Measurements from ENCODE around the gene LSAMP. TPM values are rescaled to one million over a fixed set of nuclear protein-coding genes. Genes with fewer than 3 reads are reported as not detected.
"Not testable (repeated sequence)": the region's sequence is repeated elsewhere in the genome, so short reads cannot be mapped to it uniquely, and the experiment has no call there.

LSAMP gene
- total and polyA plus RNA-seq, 4 experiments from 2014 or later = not detected

DNA sequence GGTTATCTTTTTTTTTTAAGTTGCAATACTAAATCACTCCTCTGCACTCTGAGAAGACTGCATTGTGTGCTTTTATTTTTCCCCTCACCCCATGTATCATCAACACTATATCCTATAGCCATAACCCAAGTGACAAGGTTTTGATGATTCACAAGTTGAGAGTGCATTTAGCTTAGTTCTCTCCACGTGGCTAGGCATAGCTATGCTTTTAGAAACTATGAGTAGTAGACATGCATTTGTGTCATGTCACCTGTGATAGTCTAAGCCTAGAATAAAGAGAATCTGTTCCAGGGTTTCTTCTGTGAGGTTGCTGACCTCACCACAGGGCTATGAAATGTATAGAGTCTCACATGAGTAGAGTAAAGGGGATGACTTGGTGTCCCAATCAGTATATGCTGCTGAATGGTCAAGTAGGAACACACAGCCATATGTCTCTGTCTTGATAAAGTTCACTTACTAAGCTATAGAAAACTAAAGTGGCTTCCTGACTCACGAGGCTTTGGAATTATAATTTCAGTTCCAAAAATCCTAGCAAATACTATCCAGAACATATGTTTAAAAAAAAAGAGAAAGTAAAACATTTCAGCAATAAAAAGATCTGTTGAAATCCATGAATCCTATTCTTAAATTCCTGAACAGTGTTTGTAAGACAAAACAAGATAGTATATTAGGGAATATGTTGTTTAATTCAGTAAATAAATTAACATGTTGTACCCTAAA lies 206.3 kb downstream of the LSAMP start:
- Mint-ChIP-seq H3K4me3 (no peak overlapping the region), H3K27ac (no peak overlapping the region), H3K9me3 (no peaks in the 10 kb centered on the region), H3K4me1 (no peaks in the 10 kb centered on the region), H3K36me3 (no peaks in the 10 kb centered on the region), H3K27me3 (no peaks in the 10 kb centered on the region)
- Histone ChIP-seq H3K4me1 (ENCODE audit: insufficient read depth, low read length) (no peaks in the 10 kb centered on the region), H3K4me3 (ENCODE audit: low read length in 2 of 2) (no peak overlapping the region), H3K9me3 (ENCODE audit: control insufficient read depth in 1 of 2, low read length in 2 of 2) (no peaks in the 10 kb centered on the region), H3K27me3 (ENCODE audit: insufficient read depth, low read length) (no peaks in the 10 kb centered on the region), H3K27ac (ENCODE audit: low read depth, low read length) (no peak overlapping the region), H3K36me3 (ENCODE audit: insufficient read depth, low read length) (no peaks in the 10 kb centered on the region)
- DNase-seq = no peak
- intact Hi-C loops (cut with micrococcal nuclease) = no loop called here
- POLR2A ChIA-PET (ENCODE audit: partially characterized antibody) = no interaction called here
- CTCF ChIA-PET (ENCODE audit: partially characterized antibody) = no interaction called here

DNA sequence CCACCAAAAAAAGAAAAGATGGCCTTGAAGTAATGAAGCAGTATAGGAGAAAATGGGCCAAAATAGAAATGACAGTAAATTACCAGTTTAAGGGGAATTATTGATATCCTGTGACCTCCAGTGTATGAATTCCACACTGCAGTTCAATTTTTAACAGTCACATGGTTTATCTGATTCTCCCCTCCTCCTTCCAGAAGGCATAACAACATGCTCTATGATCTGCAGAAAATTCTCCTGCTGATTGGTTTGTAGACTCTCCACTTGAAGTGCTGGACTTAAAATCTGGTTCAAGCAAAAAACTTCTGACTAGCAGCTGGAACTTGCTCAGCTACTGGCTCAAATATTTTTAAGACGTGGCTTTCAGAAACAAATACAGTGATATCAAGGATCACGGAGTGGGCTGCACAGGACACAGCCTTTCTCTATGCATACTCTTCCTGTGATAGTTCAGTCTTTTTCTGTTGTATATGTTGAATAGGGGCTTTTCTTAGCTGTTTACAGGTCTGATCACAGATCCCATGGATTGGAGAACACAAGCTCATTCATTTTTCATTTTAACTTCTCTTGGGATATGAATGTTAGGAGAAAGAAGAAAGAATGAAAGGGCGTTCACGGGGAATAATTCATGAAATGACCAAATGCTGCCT lies 211.5 kb downstream of the LSAMP start:
- POLR2A ChIA-PET (ENCODE audit: partially characterized antibody) = no interaction called here
- no peaks in the 10 kb centered on the region for H3K9me3 ChIP-seq (ENCODE audit: control insufficient read depth in 1 of 2, low read length in 2 of 2)
- no peaks in the 10 kb centered on the region for H3K4me1 ChIP-seq (ENCODE audit: insufficient read depth, low read length)
- no peaks in the 10 kb centered on the region for H3K36me3 ChIP-seq (ENCODE audit: insufficient read depth, low read length)
- Mint-ChIP-seq H3K27me3 (no peaks in the 10 kb centered on the region), H3K36me3 (no peaks in the 10 kb centered on the region), H3K4me3 (no peak overlapping the region), H3K4me1 (no peaks in the 10 kb centered on the region), H3K27ac (no peak overlapping the region), H3K9me3 (peaks cover 0 to 3% (median 0%) of the 10 kb centered on the region in 8 donors)
- H3K4me3 ChIP-seq (ENCODE audit: low read length in 2 of 2) = no peak overlapping the region
- H3K27ac ChIP-seq (ENCODE audit: low read depth, low read length) = no peak overlapping the region
- intact Hi-C loops (cut with micrococcal nuclease) = no loop called here
- no peak for DNase-seq
- CTCF ChIA-PET (ENCODE audit: partially characterized antibody) = no interaction called here
- H3K27me3 ChIP-seq (ENCODE audit: insufficient read depth, low read length) = no peaks in the 10 kb centered on the region

DNA sequence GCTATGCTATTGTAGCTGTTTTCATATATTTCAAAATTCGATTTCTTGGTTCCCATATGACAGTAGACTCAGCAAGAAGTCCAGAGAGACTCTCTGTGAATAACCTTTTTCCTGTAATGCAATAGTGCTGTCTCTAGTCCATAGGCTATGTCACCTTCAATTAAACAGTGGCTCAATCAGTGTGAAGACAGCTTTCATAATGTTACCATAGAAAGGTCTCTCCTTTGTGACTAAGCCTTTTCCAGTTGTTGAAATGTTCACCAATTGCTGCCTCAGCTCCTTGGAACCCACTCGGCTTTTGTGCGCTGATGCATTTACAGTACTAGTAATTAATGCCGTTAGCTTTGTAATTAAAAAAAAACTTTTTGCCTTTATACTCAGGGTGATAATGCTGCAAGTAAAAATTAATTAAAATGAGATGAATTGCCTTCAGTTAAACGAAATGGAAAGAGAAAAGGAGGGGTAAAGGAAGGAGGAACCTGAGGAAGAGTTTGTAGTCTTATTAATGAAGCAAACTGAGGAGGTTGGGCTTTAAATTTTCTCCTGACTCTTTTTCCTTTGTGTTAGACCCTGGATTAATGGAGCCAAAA lies 214.8 kb downstream of the LSAMP start:
- Histone ChIP-seq H3K36me3 (ENCODE audit: insufficient read depth, low read length) (no peaks in the 10 kb centered on the region), H3K27ac (ENCODE audit: low read depth, low read length) (no peak overlapping the region), H3K27me3 (ENCODE audit: insufficient read depth, low read length) (no peaks in the 10 kb centered on the region), H3K4me3 (ENCODE audit: low read length in 2 of 2) (no peak overlapping the region), H3K9me3 (ENCODE audit: control insufficient read depth in 1 of 2, low read length in 2 of 2) (no peaks in the 10 kb centered on the region), H3K4me1 (ENCODE audit: insufficient read depth, low read length) (no peaks in the 10 kb centered on the region)
- intact Hi-C loops (cut with micrococcal nuclease) = no loop called here
- Mint-ChIP-seq H3K27me3 (no peaks in the 10 kb centered on the region), H3K36me3 (no peaks in the 10 kb centered on the region), H3K4me1 (no peaks in the 10 kb centered on the region), H3K9me3 (peaks cover 0 to 6% (median 2%) of the 10 kb centered on the region in 8 donors), H3K4me3 (no peak overlapping the region), H3K27ac (no peak overlapping the region)
- ChIA-PET POLR2A (ENCODE audit: partially characterized antibody) (no interaction called here), CTCF (ENCODE audit: partially characterized antibody) (no interaction called here)
- no peak for DNase-seq

DNA sequence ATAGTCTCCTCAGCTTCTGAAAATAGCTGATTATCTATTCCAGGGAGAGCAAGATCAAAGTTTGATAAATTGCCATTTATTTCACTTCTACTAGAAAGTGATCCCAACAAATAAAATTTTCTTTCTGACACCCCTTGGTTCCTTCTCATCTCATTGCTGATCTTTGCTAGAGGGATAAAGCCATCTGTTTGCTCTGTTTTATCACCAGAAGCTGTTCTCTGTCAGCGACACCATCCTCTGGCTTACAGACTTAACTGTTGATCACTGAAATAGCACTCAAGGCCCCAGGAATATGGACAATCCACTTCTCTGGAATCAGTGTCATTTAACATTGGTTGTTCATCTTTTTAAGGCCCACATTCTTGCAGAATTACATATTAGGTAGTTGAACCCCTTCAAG lies 219.0 kb downstream of the LSAMP start:
- Mint-ChIP-seq H3K4me1 (no peaks in the 10 kb centered on the region), H3K27me3 (no peaks in the 10 kb centered on the region), H3K4me3 (no peak overlapping the region), H3K9me3 (peaks cover 0 to 6% (median 1%) of the 10 kb centered on the region in 8 donors), H3K27ac (no peak overlapping the region), H3K36me3 (no peaks in the 10 kb centered on the region)
- no peaks in the 10 kb centered on the region for H3K4me1 ChIP-seq (ENCODE audit: insufficient read depth, low read length)
- no peaks in the 10 kb centered on the region for H3K27me3 ChIP-seq (ENCODE audit: insufficient read depth, low read length)
- ChIA-PET CTCF (ENCODE audit: partially characterized antibody) (interaction anchor here (0.9 kb wide), 1 partner anchor 25 kb away, joined by 3 read pairs; no protein-coding TSS in a partner anchor), POLR2A (ENCODE audit: partially characterized antibody) (no interaction called here)
- H3K36me3 ChIP-seq (ENCODE audit: insufficient read depth, low read length) = no peaks in the 10 kb centered on the region
- intact Hi-C loops (cut with micrococcal nuclease) = no loop called here
- no peaks in the 10 kb centered on the region for H3K9me3 ChIP-seq (ENCODE audit: control insufficient read depth in 1 of 2, low read length in 2 of 2)
- DNase-seq = no peak
- H3K27ac ChIP-seq (ENCODE audit: low read depth, low read length) = no peak overlapping the region
- H3K4me3 ChIP-seq (ENCODE audit: low read length in 2 of 2) = no peak overlapping the region

DNA sequence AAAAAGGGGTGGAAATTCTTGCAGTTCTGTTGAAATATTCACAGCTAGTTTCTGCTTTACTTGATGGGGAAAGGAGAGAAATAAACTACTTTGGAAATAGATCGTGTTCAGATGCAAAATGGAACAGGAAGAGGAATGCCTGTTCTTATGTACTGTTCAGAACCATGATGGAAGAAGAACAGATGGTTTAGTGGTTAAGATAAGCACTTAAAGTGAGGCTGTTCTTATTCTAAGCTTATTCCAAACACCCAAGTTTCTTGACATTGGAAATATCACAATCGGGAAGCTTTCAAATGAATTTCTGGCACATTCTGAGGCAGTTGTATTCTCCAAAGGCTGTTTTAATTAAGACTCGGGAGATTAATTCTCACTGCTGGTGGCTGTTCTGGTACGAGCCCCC lies 228.5 kb downstream of the LSAMP start:
- Mint-ChIP-seq H3K4me1 (no peaks in the 10 kb centered on the region), H3K27ac (no peak overlapping the region), H3K36me3 (no peaks in the 10 kb centered on the region), H3K27me3 (no peaks in the 10 kb centered on the region), H3K4me3 (no peak overlapping the region), H3K9me3 (peaks cover 0 to 10% (median under 1%) of the 10 kb centered on the region in 8 donors)
- no peak overlapping the region for H3K27ac ChIP-seq (ENCODE audit: low read depth, low read length)
- DNase-seq = no peak
- H3K9me3 ChIP-seq (ENCODE audit: control insufficient read depth in 1 of 2, low read length in 2 of 2) = no peaks in the 10 kb centered on the region
- intact Hi-C loops (cut with micrococcal nuclease) = no loop called here
- no peaks in the 10 kb centered on the region for H3K27me3 ChIP-seq (ENCODE audit: insufficient read depth, low read length)
- POLR2A ChIA-PET (ENCODE audit: partially characterized antibody) = no interaction called here
- H3K36me3 ChIP-seq (ENCODE audit: insufficient read depth, low read length) = no peaks in the 10 kb centered on the region
- CTCF ChIA-PET (ENCODE audit: partially characterized antibody) = no interaction called here
- no peak overlapping the region for H3K4me3 ChIP-seq (ENCODE audit: low read length in 2 of 2)
- no peaks in the 10 kb centered on the region for H3K4me1 ChIP-seq (ENCODE audit: insufficient read depth, low read length)

DNA sequence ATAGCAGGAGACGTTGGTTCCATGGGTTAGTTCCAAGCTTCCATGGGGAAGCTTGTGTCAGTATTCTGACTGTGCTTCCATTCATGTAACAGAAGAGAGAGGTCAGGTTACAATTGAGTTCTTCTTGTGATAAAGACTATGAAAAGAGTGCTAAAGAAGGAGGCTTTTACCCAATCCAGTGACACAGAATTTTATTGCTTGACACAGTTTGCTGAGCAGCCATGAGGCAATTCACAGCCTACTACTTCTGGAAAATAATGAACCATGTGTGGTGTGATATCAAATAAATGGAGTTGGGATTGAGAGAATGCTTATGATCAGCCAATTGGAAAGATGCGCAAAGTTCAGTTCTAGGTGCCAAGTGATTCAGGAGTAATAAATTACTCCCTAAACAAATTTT lies 233.4 kb downstream of the LSAMP start:
- Mint-ChIP-seq H3K27ac (no peak overlapping the region), H3K27me3 (peaks cover 0 to 1% of the 10 kb centered on the region in 2 donors), H3K9me3 (peaks cover 2 to 10% (median 4%) of the 10 kb centered on the region in 8 donors), H3K4me1 (no peaks in the 10 kb centered on the region), H3K36me3 (no peaks in the 10 kb centered on the region), H3K4me3 (no peak overlapping the region)
- Histone ChIP-seq H3K36me3 (ENCODE audit: insufficient read depth, low read length) (no peaks in the 10 kb centered on the region), H3K4me1 (ENCODE audit: insufficient read depth, low read length) (no peaks in the 10 kb centered on the region), H3K27ac (ENCODE audit: low read depth, low read length) (no peak overlapping the region), H3K27me3 (ENCODE audit: insufficient read depth, low read length) (no peaks in the 10 kb centered on the region), H3K4me3 (ENCODE audit: low read length in 2 of 2) (no peak overlapping the region), H3K9me3 (ENCODE audit: control insufficient read depth in 1 of 2, low read length in 2 of 2) (no peaks in the 10 kb centered on the region)
- CTCF ChIA-PET (ENCODE audit: partially characterized antibody) = no interaction called here
- POLR2A ChIA-PET (ENCODE audit: partially characterized antibody) = no interaction called here
- DNase-seq = no peak
- intact Hi-C loops (cut with micrococcal nuclease) = no loop called here

DNA sequence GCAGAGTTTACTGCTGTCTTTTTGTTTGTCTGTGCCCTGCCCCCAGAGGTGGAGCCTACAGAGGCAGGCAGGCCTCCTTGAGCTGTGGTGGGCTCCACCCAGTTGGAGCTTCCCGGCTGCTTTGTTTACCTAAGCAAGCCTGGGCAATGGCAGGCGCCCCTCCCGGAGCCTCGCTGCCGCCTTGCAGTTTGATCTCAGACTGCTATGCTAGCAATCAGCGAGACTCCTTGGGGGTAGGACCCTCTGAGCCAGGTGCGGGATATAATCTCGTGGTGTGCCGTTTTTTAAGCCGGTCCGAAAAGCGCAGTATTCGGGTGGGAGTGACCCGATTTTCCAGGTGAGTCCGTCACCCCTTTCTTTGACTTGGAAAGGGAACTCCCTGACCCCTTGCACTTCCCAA lies 236.5 kb downstream of the LSAMP start:
- DNase-seq; H3K27ac Mint-ChIP-seq; CTCF ChIA-PET (ENCODE audit: partially characterized antibody); H3K27me3 Mint-ChIP-seq; H3K36me3 Mint-ChIP-seq; H3K27me3 ChIP-seq (ENCODE audit: insufficient read depth, low read length); H3K27ac ChIP-seq (ENCODE audit: low read depth, low read length); H3K4me1 ChIP-seq (ENCODE audit: insufficient read depth, low read length); H3K9me3 ChIP-seq (ENCODE audit: control insufficient read depth in 1 of 2, low read length in 2 of 2); H3K4me3 Mint-ChIP-seq; H3K36me3 ChIP-seq (ENCODE audit: insufficient read depth, low read length); H3K4me1 Mint-ChIP-seq; POLR2A ChIA-PET (ENCODE audit: partially characterized antibody); intact Hi-C loops (cut with micrococcal nuclease); H3K4me3 ChIP-seq (ENCODE audit: low read length in 2 of 2): not testable (repeated sequence)
- peaks cover 2 to 10% (median 5%) of the 10 kb centered on the region in 8 donors for H3K9me3 Mint-ChIP-seq

Data from CD4-positive, alpha-beta memory T cell (primary cell).